Mesenchymal stem cell (in vitro differentiated cells and primary cell): ENCODE results near the gene SYNE2.
"Not testable (repeated sequence)": the region's sequence is repeated elsewhere in the genome, so short reads cannot be mapped to it uniquely, and the experiment has no call there.

Source experiments
- DNase-seq: peaks from one replicate; pipeline ENCODE4 v3.0.0-alpha.2; 2013
- H2AFZ ChIP-seq: one replicate; pipeline ENCODE4 v1.6.1; 2013; ENCODE audit warnings: low read depth, mild to moderate bottlenecking, control low read depth, inconsistent platforms, low read length, moderate library complexity
- H2AK5ac ChIP-seq: 2 replicates; pipeline ENCODE4 v1.6.1; 2013; ENCODE audit warnings: low read length, moderate library complexity, mild to moderate bottlenecking, inconsistent platforms; ENCODE audit not compliant: severe bottlenecking
- H2BK120ac ChIP-seq: one replicate; pipeline ENCODE4 v1.6.1; 2013; ENCODE audit warnings: low read depth, mild to moderate bottlenecking, inconsistent platforms, low read length, moderate library complexity
- H2BK12ac ChIP-seq, 2 experiments: one replicate each; pipeline ENCODE4 v1.6.1; 2013; ENCODE audit warnings: inconsistent platforms in 2 of 2, low read length in 2 of 2, mild to moderate bottlenecking in 2 of 2, moderate library complexity in 2 of 2, control low read depth in 1 of 2
- H2BK15ac ChIP-seq: one replicate; pipeline ENCODE4 v1.6.1; 2013; ENCODE audit warnings: mild to moderate bottlenecking, low read depth, inconsistent platforms; ENCODE audit not compliant: poor library complexity, severe bottlenecking
- H2BK5ac ChIP-seq: 2 replicates; pipeline ENCODE4 v1.6.1; 2013; ENCODE audit warnings: low read depth, mild to moderate bottlenecking, low read length, control low read depth, inconsistent platforms; ENCODE audit not compliant: poor library complexity, severe bottlenecking
- H3K14ac ChIP-seq, 2 experiments: one replicate each; pipeline ENCODE4 v1.6.1; 2013; ENCODE audit warnings: inconsistent platforms in 2 of 2, low read length in 2 of 2, control low read depth in 1 of 2, mild to moderate bottlenecking in 1 of 2, moderate library complexity in 1 of 2
- H3K18ac ChIP-seq, 2 experiments: one replicate each; pipeline ENCODE4 v1.6.1; 2013; ENCODE audit warnings: inconsistent platforms in 2 of 2, low read length in 2 of 2, control low read depth in 1 of 2, low read depth in 1 of 2, mild to moderate bottlenecking in 1 of 2
- H3K23ac ChIP-seq, 2 experiments: one replicate each; pipeline ENCODE4 v1.6.1; 2013; ENCODE audit warnings: inconsistent platforms in 2 of 2, low read length in 2 of 2, mild to moderate bottlenecking in 2 of 2, moderate library complexity in 2 of 2, control low read depth in 1 of 2
- H3K27ac ChIP-seq: 2 replicates; pipeline ENCODE4 v1.5.1; 2013; ENCODE audit warnings: mild to moderate bottlenecking, moderate library complexity, low read length, control low read depth, inconsistent platforms; ENCODE audit not compliant: poor library complexity, severe bottlenecking
- H3K27me3 ChIP-seq, 2 experiments: 2 replicates each; pipeline versions ENCODE4 v1.6.1 to v1.7.0; 2013; ENCODE audit warnings: low read length in 2 of 2, mild to moderate bottlenecking in 2 of 2, moderate library complexity in 2 of 2, control low read depth in 1 of 2, inconsistent platforms in 1 of 2; ENCODE audit not compliant: control insufficient read depth in 1 of 2, insufficient read depth in 1 of 2
- H3K36me3 ChIP-seq, 2 experiments: 2 replicates each; pipeline versions ENCODE4 v1.6.1 to v1.7.0; 2013; ENCODE audit warnings: low read length in 2 of 2, control low read depth in 1 of 2, inconsistent platforms in 1 of 2, low read depth in 1 of 2, mild to moderate bottlenecking in 1 of 2; ENCODE audit not compliant: insufficient read depth in 2 of 2, control insufficient read depth in 1 of 2
- H3K4ac ChIP-seq, 2 experiments: one replicate each; pipeline ENCODE4 v1.6.1; 2013; ENCODE audit warnings: inconsistent platforms in 2 of 2, low read length in 2 of 2, mild to moderate bottlenecking in 2 of 2, moderate library complexity in 2 of 2, control low read depth in 1 of 2, low read depth in 1 of 2
- H3K4me1 ChIP-seq: 2 replicates; pipeline ENCODE4 v1.6.1; 2013; ENCODE audit warnings: low read depth, low read length, control low read depth; ENCODE audit not compliant: control insufficient read depth, insufficient read depth
- H3K4me2 ChIP-seq: 2 replicates; pipeline ENCODE4 v1.6.1; 2013; ENCODE audit warnings: low read length, mild to moderate bottlenecking, inconsistent platforms; ENCODE audit not compliant: poor library complexity, severe bottlenecking
- H3K4me3 ChIP-seq, 2 experiments: 2 replicates each; pipeline versions ENCODE4 v1.5.1 to v1.7.0; 2013; ENCODE audit warnings: low read length in 2 of 2, mild to moderate bottlenecking in 2 of 2, control low read depth in 1 of 2, low read depth in 1 of 2; ENCODE audit not compliant: insufficient read depth in 1 of 2
- H3K79me1 ChIP-seq: replicated peaks from 2 replicates; pipeline ENCODE4 v1.6.1; 2013; ENCODE audit warnings: mild to moderate bottlenecking, control low read depth, low read length, inconsistent platforms; ENCODE audit not compliant: poor library complexity, severe bottlenecking
- H3K9ac ChIP-seq: 2 replicates; pipeline ENCODE4 v1.7.0; 2013; ENCODE audit warnings: mild to moderate bottlenecking, low read length, moderate library complexity
- H3K9me3 ChIP-seq: 2 replicates; pipeline ENCODE4 v1.7.0; 2013; ENCODE audit warnings: mild to moderate bottlenecking, low read length; ENCODE audit not compliant: control insufficient read depth
- H4K8ac ChIP-seq: one replicate; pipeline ENCODE4 v1.6.1; 2013; ENCODE audit warnings: inconsistent platforms, mild to moderate bottlenecking, low read length, moderate library complexity
- H4K91ac ChIP-seq: one replicate; pipeline ENCODE4 v1.6.1; 2013; ENCODE audit warnings: mild to moderate bottlenecking, low read length, inconsistent platforms
- WGBS: methylation state at CpG from one replicate; pipeline ENCODE4 v1.1.7; 2013; ENCODE audit warnings: mixed read lengths; 5-methylcytosine and 5-hydroxymethylcytosine counted together

The SYNE2 gene

GRCh38 chr14:64182908-64183307 is 330.1 kb downstream of the SYNE2 start:
- not testable (repeated sequence) for H3K4ac ChIP-seq, H3K9me3 ChIP-seq, H4K8ac ChIP-seq, H2BK5ac ChIP-seq, H3K23ac ChIP-seq, H3K27ac ChIP-seq, H2AFZ ChIP-seq, DNase-seq, H3K4me2 ChIP-seq, H3K18ac ChIP-seq, H3K9ac ChIP-seq, H2AK5ac ChIP-seq, H2BK15ac ChIP-seq, H4K91ac ChIP-seq, H3K79me1 ChIP-seq, H3K4me1 ChIP-seq, H3K14ac ChIP-seq, H2BK12ac ChIP-seq, H3K27me3 ChIP-seq, H2BK120ac ChIP-seq, H3K4me3 ChIP-seq
- peaks cover 0 to 14% of the 10 kb centered on the region in 2 experiments for H3K36me3 ChIP-seq
- WGBS = 95% methylated on average over 25 of the region's 40 CpGs

- H3K14ac ChIP-seq = no peak overlapping the region
- H3K27me3 ChIP-seq = no peaks in the 10 kb centered on the region
- no peak overlapping the region for H3K4me3 ChIP-seq
- no peak overlapping the region for H4K91ac ChIP-seq
- no peak overlapping the region for H2AFZ ChIP-seq
- H2BK15ac ChIP-seq = no peak overlapping the region
- no peak overlapping the region for H2AK5ac ChIP-seq
- H3K4ac ChIP-seq = no peak overlapping the region
- H2BK5ac ChIP-seq = no peak overlapping the region
- no peaks in the 10 kb centered on the region for H3K79me1 ChIP-seq
- no peak overlapping the region for H3K9ac ChIP-seq
- H3K23ac ChIP-seq = no peak overlapping the region
- DNase-seq = no peak
- no peak overlapping the region for H4K8ac ChIP-seq
- H3K18ac ChIP-seq = no peak overlapping the region
- H2BK12ac ChIP-seq = no peak overlapping the region
- no peaks in the 10 kb centered on the region for H3K9me3 ChIP-seq
- H3K27ac ChIP-seq = no peak overlapping the region
- H3K36me3 ChIP-seq = peaks cover 0 to 18% of the 10 kb centered on the region in 2 experiments
- H2BK120ac ChIP-seq = no peak overlapping the region
- 97% methylated on average over 7 of the region's 7 CpGs for WGBS
- H3K4me2 ChIP-seq = no peak overlapping the region
- no peaks in the 10 kb centered on the region for H3K4me1 ChIP-seq
These were observed 331.4 kb downstream of the SYNE2 start for GRCh38 chr14:64184103-64184729.

DNA sequence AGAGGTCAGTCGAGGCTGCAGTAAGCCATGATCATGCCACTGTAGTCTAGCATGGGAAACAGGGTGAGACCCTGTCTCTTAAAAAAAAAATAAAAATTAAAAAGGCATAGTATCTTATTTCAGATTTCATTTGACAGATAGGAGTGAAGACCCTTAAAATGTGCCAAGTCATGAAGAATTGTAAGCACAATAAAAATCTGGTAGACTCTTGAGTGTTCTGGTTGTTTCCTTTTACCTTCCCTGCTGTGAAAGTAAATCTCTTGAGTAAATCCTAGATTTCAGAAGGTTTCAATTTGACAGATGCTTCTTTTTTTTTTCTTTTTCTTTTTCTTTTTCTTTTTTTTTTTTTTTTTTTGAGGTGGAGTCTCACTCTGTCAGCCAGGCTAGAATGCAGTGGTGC is 332.4 kb downstream of the SYNE2 start:
- Histone ChIP-seq H3K18ac (no peak overlapping the region), H3K23ac (no peak overlapping the region), H3K4me1 (no peaks in the 10 kb centered on the region), H3K4me3 (no peak overlapping the region), H3K4ac (no peak overlapping the region), H2AFZ (no peak overlapping the region), H3K4me2 (no peak overlapping the region), H3K9ac (no peak overlapping the region), H2BK5ac (no peak overlapping the region), H3K36me3 (peaks cover 0 to 18% of the 10 kb centered on the region in 2 experiments), H2BK120ac (no peak overlapping the region), H3K27me3 (no peaks in the 10 kb centered on the region), H2AK5ac (no peak overlapping the region), H2BK12ac (no peak overlapping the region), H4K91ac (no peak overlapping the region), H4K8ac (no peak overlapping the region), H3K9me3 (no peaks in the 10 kb centered on the region), H3K14ac (no peak overlapping the region), H3K27ac (no peak overlapping the region), H3K79me1 (no peaks in the 10 kb centered on the region), H2BK15ac (no peak overlapping the region)
- WGBS = 100% methylated on average over 1 of the region's 1 CpG
- no peak for DNase-seq

- WGBS = 66% methylated on average over 12 of the region's 12 CpGs
- H4K91ac ChIP-seq = no peak overlapping the region
- no peak overlapping the region for H2BK120ac ChIP-seq
- DNase-seq = no peak
- H2AFZ ChIP-seq = no peak overlapping the region
- no peak overlapping the region for H2AK5ac ChIP-seq
- H3K4me3 ChIP-seq = no peak overlapping the region
- no peak overlapping the region for H2BK5ac ChIP-seq
- H2BK12ac ChIP-seq = no peak overlapping the region
- H3K27ac ChIP-seq = no peak overlapping the region
- H3K4ac ChIP-seq = no peak overlapping the region
- no peaks in the 10 kb centered on the region for H3K4me1 ChIP-seq
- H3K27me3 ChIP-seq = no peaks in the 10 kb centered on the region
- no peak overlapping the region for H2BK15ac ChIP-seq
- no peaks in the 10 kb centered on the region for H3K9me3 ChIP-seq
- no peak overlapping the region for H3K4me2 ChIP-seq
- no peak overlapping the region for H4K8ac ChIP-seq
- H3K14ac ChIP-seq = no peak overlapping the region
- H3K79me1 ChIP-seq = no peaks in the 10 kb centered on the region
- H3K9ac ChIP-seq = no peak overlapping the region
- H3K18ac ChIP-seq = no peak overlapping the region
- peaks cover 0 to 21% of the 10 kb centered on the region in 2 experiments for H3K36me3 ChIP-seq
- H3K23ac ChIP-seq = no peak overlapping the region
These were observed 333.7 kb downstream of the SYNE2 start for GRCh38 chr14:64186231-64187129.
